Measurements from ENCODE around the gene LRRN4.

DNA sequence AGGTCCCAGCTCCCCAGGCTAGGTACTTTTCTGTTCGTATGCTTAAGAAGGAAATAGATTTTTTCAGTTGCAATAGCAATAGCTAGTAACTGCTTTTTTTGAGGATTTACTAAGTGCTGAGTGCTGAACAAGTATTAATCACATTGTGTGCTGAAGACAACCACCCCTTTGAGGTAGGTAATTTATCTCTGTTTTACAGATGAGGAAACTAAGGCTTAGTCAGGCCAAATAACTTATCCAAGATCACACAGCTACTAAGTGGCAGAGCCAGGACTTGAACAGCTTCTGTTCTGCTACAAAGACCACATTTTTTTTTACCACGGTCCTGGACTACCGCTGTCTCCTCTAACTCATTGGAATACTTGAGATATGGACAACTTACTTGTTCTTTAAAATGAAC lies 39.8 kb downstream of the LRRN4 start:
- TF ChIP-seq, protein P1, sequence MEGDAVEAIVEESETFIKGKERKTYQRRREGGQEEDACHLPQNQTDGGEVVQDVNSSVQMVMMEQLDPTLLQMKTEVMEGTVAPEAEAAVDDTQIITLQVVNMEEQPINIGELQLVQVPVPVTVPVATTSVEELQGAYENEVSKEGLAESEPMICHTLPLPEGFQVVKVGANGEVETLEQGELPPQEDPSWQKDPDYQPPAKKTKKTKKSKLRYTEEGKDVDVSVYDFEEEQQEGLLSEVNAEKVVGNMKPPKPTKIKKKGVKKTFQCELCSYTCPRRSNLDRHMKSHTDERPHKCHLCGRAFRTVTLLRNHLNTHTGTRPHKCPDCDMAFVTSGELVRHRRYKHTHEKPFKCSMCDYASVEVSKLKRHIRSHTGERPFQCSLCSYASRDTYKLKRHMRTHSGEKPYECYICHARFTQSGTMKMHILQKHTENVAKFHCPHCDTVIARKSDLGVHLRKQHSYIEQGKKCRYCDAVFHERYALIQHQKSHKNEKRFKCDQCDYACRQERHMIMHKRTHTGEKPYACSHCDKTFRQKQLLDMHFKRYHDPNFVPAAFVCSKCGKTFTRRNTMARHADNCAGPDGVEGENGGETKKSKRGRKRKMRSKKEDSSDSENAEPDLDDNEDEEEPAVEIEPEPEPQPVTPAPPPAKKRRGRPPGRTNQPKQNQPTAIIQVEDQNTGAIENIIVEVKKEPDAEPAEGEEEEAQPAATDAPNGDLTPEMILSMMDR (conservative IDR thresholded peaks at IDR 0.05; ENCODE audit: low read length) = no peak
- TF ChIP-seq EZH2phosphoT487 (IDR thresholded peaks at IDR 0.05; ENCODE audit: borderline replicate concordance) = no peak
